ENCODE results near the gene IQCK. TPM values are rescaled to one million over a fixed set of nuclear protein-coding genes. Genes with fewer than 3 reads are reported as not detected.
A peak's percentile ranks its signal among the peaks of the same experiment; 100 is the strongest.

The IQCK gene
- total and polyA plus RNA-seq, 10 donors, result 3.6 to 19.9 (median 7.4) TPM

GRCh38 chr16:19696328-19696727 lies 21.7 kb upstream of the IQCK start:
- Histone ChIP-seq H3K9me3 (no peaks in the 10 kb centered on the region), H3K4me3 (no peak overlapping the region), H3K27ac (peak overlapping the region; percentile 27 to 74 (median 69)), H3K36me3 (peaks cover 0 to 82% (median 35%) of the 10 kb centered on the region in 6 donors), H3K27me3 (replicated peaks in 1 of 7) (no peaks in the 10 kb centered on the region), H3K4me1 (peaks cover 27 to 48% (median 31%) of the 10 kb centered on the region in 6 donors)
- intact Hi-C loops (cut with DNase I; ENCODE audit: low total_unique reads), result no loop called here
- DNase-seq, result peak; percentile 73
- WGBS, 5 donors, result 15 to 29% (median 18%) methylated on average over 10 of the region's 10 CpGs
- TF ChIP-seq POLR2A (IDR thresholded peaks at IDR 0.05) (no peak), CTCF (IDR thresholded peaks at IDR 0.05 in 8 of 11, conservative IDR thresholded peaks at IDR 0.05 in 3 of 11) (no peak), POLR2AphosphoS5 (IDR thresholded peaks at IDR 0.05) (peak in 1 of 3 donors; percentile 54)

GRCh38 chr16:19696961-19697360 lies 21.1 kb upstream of the IQCK start:
- H3K27me3 ChIP-seq (replicated peaks in 1 of 7), result no peaks in the 10 kb centered on the region
- no peaks in the 10 kb centered on the region for H3K9me3 ChIP-seq
- no peak for TF ChIP-seq CTCF (IDR thresholded peaks at IDR 0.05 in 8 of 11, conservative IDR thresholded peaks at IDR 0.05 in 3 of 11)
- TF ChIP-seq POLR2A (IDR thresholded peaks at IDR 0.05), result no peak
- TF ChIP-seq POLR2AphosphoS5 (IDR thresholded peaks at IDR 0.05), result peak in 2 of 3 donors; percentile 29 to 57
- intact Hi-C loops (cut with DNase I; ENCODE audit: low total_unique reads), result no loop called here
- H3K27ac ChIP-seq, result peak overlapping the region; percentile 1 to 74 (median 69)
- peak; percentile 74 for DNase-seq
- peaks cover 27 to 43% (median 31%) of the 10 kb centered on the region in 6 donors for H3K4me1 ChIP-seq
- H3K36me3 ChIP-seq, result peaks cover 0 to 82% (median 35%) of the 10 kb centered on the region in 6 donors
- H3K4me3 ChIP-seq, result no peak overlapping the region
- WGBS, 5 donors, result 91 to 95% (median 94%) methylated on average over 14 to 15 of the region's 15 CpGs

GRCh38 chr16:19697756-19698318 lies 20.2 kb upstream of the IQCK start:
- H3K27ac ChIP-seq, result peak overlapping the region in 7 of 8 donors; percentile 1 to 74 (median 68)
- H3K4me1 ChIP-seq, result peaks cover 27 to 38% (median 31%) of the 10 kb centered on the region in 6 donors
- H3K4me3 ChIP-seq, result no peak overlapping the region
- TF ChIP-seq CTCF (IDR thresholded peaks at IDR 0.05 in 8 of 11, conservative IDR thresholded peaks at IDR 0.05 in 3 of 11), result no peak
- no peak for TF ChIP-seq POLR2A (IDR thresholded peaks at IDR 0.05)
- no peak for TF ChIP-seq POLR2AphosphoS5 (IDR thresholded peaks at IDR 0.05)
- intact Hi-C loops (cut with DNase I; ENCODE audit: low total_unique reads), result no loop called here
- H3K36me3 ChIP-seq, result peaks cover 0 to 82% (median 37%) of the 10 kb centered on the region in 6 donors
- peak; percentile 35 for DNase-seq
- 67 to 83% (median 76%) methylated on average over 6 to 8 of the region's 8 CpGs for WGBS, 5 donors
- H3K9me3 ChIP-seq, result no peaks in the 10 kb centered on the region
- no peaks in the 10 kb centered on the region for H3K27me3 ChIP-seq (replicated peaks in 1 of 7)
